ENCODE measurements around the gene AHNAK.

Gene AHNAK

GRCh38 chr11:62516736-62517371 lies 29.8 kb downstream of the AHNAK start:
- no peak for DNase-seq (ENCODE audit: low read depth)

GRCh38 chr11:62514151-62514550 lies 32.5 kb downstream of the AHNAK start:
- DNase-seq (ENCODE audit: low read depth), result no peak

DNA sequence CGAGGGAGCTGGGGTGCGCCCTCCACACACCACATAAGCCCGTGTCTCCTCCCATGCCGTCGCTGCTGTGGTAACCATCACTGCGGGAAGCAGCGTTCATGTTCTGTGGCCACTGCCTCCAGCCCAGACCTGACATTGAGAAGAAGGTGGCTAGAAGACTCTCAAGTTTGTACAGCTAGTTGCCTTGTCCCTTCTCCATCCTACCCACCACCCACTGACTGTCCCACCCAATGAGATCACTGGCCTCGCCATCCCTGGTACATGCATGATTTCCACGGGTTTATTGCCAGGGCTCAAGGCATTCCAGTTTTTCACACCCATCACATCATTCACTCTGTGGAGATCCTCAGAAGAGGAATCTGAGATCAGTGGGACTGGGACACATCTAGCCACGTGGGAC lies 33.0 kb downstream of the AHNAK start:
- no peak for DNase-seq (ENCODE audit: low read depth)

DNA sequence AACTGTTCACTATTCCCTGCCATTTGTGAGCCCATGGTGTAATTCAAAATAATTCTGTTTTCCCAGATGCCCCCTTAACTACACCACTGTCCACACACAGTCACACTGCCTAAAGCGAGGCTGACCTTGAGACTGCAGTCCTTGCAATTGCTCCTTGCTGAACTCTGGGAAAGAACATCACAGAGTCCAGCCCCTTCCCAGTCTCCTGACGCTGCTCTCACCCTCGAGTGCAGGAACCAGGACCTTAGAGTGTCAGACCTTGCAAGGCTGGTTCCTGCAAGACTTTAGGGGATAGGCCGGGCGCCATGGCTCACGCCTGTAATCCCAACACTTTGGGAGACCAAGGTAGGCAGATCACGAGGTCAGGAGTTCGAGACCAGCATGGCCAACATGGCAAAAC lies 33.6 kb downstream of the AHNAK start:
- no peak for DNase-seq (ENCODE audit: low read depth)

DNA sequence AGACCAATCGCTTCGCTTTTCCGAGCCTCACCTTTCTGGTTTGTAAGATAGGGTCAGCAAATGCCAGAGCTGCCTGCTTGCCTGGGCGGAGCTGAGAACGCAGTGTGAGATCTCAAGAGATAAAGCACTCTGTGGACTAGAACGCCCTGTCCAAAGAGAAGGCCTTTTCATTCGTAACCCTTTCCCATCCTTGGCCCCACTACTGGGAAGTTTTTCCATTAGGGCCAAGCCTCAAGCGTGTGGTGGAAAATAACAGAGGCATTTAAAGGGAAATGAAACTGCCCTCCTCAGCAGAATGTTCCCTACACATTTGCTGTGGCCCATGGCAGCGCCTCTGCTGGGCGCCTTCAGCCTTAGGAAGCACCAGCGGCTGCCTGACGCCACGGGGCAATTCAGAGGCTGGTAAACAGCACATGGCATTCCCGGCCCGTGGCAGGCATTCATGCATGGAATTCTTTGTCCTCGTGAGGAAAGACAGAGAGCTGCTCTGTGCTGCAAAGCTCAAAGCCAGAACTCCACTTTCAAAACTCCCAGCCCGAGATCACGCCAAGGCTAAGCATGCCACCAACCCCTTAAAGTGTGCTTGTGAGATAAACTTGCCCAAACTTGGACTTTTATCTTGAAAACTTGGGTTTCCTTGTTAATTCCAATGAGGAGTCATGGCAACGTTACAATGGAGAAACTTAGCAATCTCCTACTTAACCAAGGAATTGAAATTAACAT lies 38.1 kb downstream of the AHNAK start:
- DNase-seq (ENCODE audit: low read depth), result no peak

GRCh38 chr11:62507125-62507422 lies 39.5 kb downstream of the AHNAK start:
- DNase-seq (ENCODE audit: low read depth), result no peak

GRCh38 chr11:62506413-62507124 lies 40.0 kb downstream of the AHNAK start:
- DNase-seq (ENCODE audit: low read depth), result no peak

DNA sequence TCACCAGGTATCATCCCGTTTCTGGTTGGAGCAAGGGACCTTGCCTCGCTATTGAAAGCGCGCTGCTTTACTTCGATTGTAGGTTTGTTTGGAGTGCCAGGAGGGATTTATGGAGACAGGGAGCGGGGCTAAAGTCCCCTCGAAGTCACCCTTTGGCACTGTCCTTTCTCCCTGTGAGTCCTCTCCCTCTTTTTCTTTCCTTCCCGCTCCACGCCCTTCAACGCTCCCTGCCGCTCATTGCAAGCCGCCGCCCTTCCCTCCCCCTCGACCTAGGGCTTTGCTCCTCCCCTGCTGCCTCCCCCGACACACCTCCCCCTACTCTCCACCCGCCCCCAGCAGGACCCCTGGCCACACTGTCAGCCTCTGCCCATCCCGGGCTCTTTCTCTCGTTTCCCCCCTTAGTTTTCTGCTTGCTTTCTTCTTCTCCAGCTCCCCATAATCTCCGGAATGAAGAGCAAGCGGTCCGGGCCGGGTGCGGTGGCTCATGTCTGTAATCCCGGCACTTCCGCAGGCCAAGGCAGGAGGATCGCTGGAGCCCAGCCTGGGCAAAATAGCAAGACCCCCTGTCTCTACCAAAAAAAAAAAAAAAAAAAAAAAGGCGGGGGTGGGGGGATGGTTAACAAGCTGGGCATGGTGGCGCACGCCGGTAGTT lies 41.0 kb downstream of the AHNAK start:
- DNase-seq (ENCODE audit: low read depth), result no peak

DNA sequence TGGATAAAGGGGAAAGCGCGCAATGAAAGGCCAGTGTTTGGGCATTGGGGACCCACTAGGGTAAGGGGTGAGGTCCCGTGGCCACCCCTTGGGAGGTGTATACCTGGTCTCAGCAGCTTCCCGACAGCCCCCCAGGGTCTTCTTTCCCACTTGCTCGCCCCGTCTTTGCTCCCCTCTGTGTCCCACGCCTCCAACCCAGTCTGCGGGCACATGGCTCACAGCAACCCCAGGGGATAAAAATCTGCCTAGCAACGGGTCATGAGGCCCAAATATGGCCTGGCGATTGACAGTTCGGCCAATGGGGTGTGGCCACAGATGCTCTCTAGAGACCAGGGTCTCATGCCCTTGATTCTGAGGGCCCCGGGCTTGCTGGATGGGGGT lies 41.6 kb downstream of the AHNAK start:
- DNase-seq (ENCODE audit: low read depth), result no peak

GRCh38 chr11:62504158-62504973 lies 42.2 kb downstream of the AHNAK start:
- DNase-seq (ENCODE audit: low read depth), result no peak

DNA sequence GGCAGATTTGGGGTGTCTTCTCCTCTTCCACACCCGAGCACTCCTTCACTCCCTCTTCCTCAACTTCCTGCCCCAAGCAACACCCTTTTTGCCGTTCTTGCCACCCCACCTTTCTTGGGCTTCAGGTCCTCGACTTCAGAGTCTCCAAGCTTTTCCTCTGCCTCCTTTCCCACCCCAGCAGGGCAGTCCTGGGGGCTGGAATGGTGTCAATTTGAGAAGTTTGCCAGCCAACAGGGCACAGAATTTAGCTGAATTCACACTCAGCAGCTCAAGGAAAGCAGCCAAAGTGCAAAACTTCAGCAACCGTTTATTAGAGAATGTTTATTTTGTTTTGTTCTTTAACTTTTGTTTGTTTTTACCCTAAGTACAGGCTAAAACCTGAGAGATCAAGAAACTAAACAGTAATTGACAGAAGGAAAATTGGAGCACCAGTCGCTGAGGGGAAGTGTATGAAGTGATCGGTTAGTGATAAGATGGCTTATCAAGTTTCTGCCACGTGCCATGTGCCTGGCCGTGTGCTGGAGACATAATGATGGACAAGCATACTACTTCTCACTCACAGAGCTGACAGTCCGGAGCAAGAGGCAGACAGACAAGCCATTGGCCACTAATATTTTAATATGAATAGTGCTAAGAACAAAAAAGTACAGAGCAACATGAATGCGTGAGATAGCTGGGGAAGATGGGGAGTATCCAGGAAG lies 44.4 kb downstream of the AHNAK start:
- no peak for DNase-seq (ENCODE audit: low read depth)

GRCh38 chr11:62501432-62501891 lies 45.1 kb downstream of the AHNAK start:
- no peak for DNase-seq (ENCODE audit: low read depth)

DNA sequence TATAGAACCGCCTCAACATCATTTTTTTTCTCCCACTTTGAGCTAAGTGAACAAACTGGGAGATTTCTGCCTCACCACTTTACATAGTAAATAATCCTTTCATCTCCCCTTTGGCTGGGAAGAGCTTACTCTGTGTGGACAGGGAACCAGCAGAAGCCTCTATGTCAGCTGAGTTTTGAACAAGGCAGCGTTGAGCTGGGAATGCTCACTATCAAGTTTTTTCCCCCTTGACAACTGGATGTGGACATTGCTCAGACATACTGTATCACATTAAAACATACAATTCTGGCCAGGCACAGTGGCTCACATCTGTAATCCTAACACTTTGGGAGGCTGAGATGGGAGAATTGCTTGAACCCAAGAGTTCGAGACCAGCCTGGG lies 46.0 kb downstream of the AHNAK start:
- DNase-seq (ENCODE audit: low read depth), result no peak

DNA sequence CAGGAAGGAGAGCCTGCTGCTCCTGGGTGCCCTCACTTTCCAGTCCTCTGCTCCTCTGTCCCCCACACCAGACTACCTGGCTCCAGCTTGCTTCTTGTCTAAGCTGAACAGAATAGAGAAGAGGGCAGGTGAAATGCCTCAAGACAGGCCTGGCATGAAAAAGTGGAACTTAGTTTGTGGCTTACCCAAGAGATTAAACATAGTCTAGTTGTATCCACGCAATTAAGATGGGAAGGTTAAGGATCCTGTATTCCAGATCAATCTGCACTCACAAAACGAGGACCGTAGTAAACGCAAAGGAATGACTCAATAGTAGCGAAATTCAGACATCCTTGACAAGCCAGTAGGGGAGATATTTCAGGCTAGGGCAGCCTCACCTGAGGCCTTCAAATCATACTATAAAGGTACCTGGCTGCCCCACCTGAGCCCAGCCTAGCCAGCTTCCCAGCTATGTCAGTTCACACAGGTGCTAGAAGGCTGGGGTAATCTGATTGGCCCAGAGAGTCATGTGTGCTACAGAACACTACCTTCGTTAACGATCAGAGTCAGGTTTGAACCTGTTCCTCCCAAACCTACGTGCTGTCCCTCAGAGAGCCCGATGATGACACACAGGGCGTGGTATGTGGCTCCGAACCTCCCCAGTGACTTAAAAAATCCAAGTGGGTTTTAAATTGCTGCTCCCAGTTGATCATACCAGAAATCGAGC lies 46.5 kb downstream of the AHNAK start:
- DNase-seq (ENCODE audit: low read depth), result no peak

GRCh38 chr11:62499311-62499943 lies 47.2 kb downstream of the AHNAK start:
- DNase-seq (ENCODE audit: low read depth), result peak; percentile 25

GRCh38 chr11:62498492-62499286 lies 47.9 kb downstream of the AHNAK start:
- DNase-seq (ENCODE audit: low read depth), result no peak

GRCh38 chr11:62498031-62498430 lies 48.6 kb downstream of the AHNAK start:
- DNase-seq (ENCODE audit: low read depth), result no peak

DNA sequence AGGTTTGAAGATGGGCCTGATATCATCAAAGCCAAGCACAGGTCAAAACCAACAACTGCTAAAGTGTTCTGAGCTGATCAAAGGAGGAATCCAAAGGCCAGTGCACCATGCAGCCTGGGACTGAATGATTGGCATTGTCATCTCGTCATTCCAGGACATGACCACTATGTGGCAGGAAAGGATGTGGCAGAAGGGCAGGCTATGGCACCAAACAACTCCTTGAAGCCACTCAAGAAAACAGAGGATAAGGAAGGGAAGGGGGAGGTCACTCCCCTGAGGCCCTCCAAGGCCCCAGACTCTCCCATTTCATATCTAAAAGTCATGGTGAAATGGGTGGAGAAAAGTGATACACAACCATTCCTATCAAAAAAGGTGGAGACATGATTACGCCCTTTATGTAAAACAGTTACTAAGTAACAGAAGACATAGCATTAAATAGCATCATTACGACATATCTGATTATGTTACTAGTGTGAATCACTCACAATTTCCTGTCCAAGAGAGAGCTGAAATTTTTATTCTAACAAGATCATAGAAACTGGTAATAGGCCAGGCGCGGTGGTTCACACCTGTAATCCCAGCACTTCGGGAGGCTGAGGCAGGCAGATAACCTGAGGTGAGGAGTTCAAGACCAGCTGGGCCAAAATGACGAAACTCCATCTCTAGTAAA lies 49.3 kb downstream of the AHNAK start:
- peak; percentile 73 for DNase-seq (ENCODE audit: low read depth)

DNA sequence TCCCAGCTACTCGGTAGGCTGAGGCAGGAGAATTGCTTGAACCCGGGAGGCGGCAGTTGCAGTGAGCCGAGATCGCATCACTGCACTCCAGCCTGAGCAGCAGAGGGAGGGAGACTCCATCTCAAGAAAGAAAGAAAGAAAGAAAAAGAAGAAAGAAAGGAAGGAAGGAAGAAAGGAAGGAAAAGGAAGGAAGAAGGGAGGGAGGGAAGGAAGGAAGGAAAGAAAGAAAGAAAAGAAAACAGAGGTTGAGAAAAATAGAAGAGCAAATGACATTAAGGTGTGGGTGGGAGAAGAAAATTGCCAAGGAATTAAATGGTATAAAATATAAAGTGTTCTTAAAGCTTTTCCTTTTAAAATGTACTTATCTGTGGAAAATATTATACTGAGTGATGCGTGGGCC lies 49.9 kb downstream of the AHNAK start:
- no peak for DNase-seq (ENCODE audit: low read depth)

All from HS-5 (cell line).